ENCODE measurements around the gene OR8D1.

The OR8D1 gene

GRCh38 chr11:124256076-124256475 is 57.7 kb downstream of the OR8D1 start, which contains the start of gene OR8G5:
OR8G5 (plus strand) TSS chr11:124256376; CDS start chr11:124264932, 8,556 bp downstream.
- no peak for TF ChIP-seq CTCF (conservative IDR thresholded peaks at IDR 0.05)
- H3K27ac ChIP-seq = no peak within 1 kb of the TSS

Data from VCaP (cell line).